Adrenal gland (tissue), 12 donors: Measurements from ENCODE around the gene HDAC4. TPM values are rescaled to one million over a fixed set of nuclear protein-coding genes. Genes with fewer than 3 reads are reported as not detected.
A peak's percentile ranks its signal among the peaks of the same experiment; 100 is the strongest.

ENCODE experiments used
- DNase-seq, 7 donors: peaks; one replicate each; pipeline ENCODE4 v3.0.0-alpha.2; 2019 to 2020
- H3K27ac ChIP-seq, 5 donors: fragments of 200-600 bp; sonication (generic) in 4 of 5; 1 replicate in 3 of 5; 2 replicates in 2 of 5; pipeline versions ENCODE4 v1.5.1 to v1.8.0; 2016 to 2020; ENCODE audit warnings: mild to moderate bottlenecking in 1 of 5
- H3K27me3 ChIP-seq: fragments of 200-600 bp; 2 replicates; pipeline ENCODE4 v1.8.0; 2021
- H3K36me3 ChIP-seq, 2 donors: fragments of 200-600 bp; replicated peaks in 1 of 2; 1 replicate in 1 of 2; 2 replicates in 1 of 2; pipeline versions ENCODE4 v1.5.1 to v1.8.0; 2018 to 2022
- H3K4me1 ChIP-seq, 2 donors: fragments of 200-600 bp; replicated peaks in 1 of 2; 1 replicate in 1 of 2; 2 replicates in 1 of 2; pipeline versions ENCODE4 v1.5.1 to v1.8.0; 2018 to 2021
- H3K4me3 ChIP-seq, 4 donors: fragments of 200-600 bp; sonication (generic) in 3 of 4; one replicate each; pipeline ENCODE4 v1.5.1; 2016 to 2018
- H3K9me3 ChIP-seq, 3 donors: fragments of 200-600 bp; sonication (generic) in 1 of 3; replicated peaks in 1 of 3; 1 replicate in 2 of 3; 2 replicates in 1 of 3; pipeline versions ENCODE4 v1.5.1 to v1.8.0; 2016 to 2021
- POLR2A ChIP-seq, 2 donors: fragments of 450-650 bp; IDR thresholded peaks; one replicate each; pipeline ENCODE4 v1.6.1; 2017; ENCODE audit warnings: antibody characterized with exemption in 2 of 2, mild to moderate bottlenecking in 2 of 2, moderate library complexity in 1 of 2
- WGBS, 4 donors: extraction: QIAGEN DNeasy Blood & Tissue Kit in 2 of 4; methylation state at CpG; one replicate each; pipeline versions ENCODE4 v1.1.5 to v1.1.7; 2013 to 2017; 5-methylcytosine and 5-hydroxymethylcytosine counted together
- intact Hi-C, 2 donors: fragments of 100-400 bp; cut with DNase I; formaldehyde crosslinking; loops; one replicate each; pipeline versions ENCODE4 v1.14.1 to v1.15.0; 2022 to 2023
- polyA plus RNA-seq, 3 donors: library from polyadenylated mRNA; stranded (reverse); fragments of 200-250 nt in 2 of 3; fragments of 350-450 nt in 1 of 3; fragmentation: Illumina TruSeq in 1 of 3; extraction: RNeasy Lipid Tissue Mini Kit (QIAGEN cat#74804) in 1 of 3; gene quantifications; one replicate each; pipeline ENCODE4 v1.2.3, GENCODE V29; 2013 to 2014
- total RNA-seq, 9 donors: library from RNA; depleted of rRNA in 4 of 9; stranded (reverse); fragments of >200 nt in 4 of 9; fragments of 120-200 nt in 1 of 9; fragmentation: NEBNext Ultra II Directional in 1 of 9; extraction: Animal tissue kit (Norgen Biotek cat#: 25700) in 1 of 9; gene quantifications; one replicate each; pipeline versions ENCODE4 v1.1.0 to v1.2.4, GENCODE V29; 2013 to 2023
- TF ChIP-seq, protein P1 (sequence below), 6 experiments: fragments of 450-650 bp in 4 of 6; fragments of 200-600 bp in 2 of 6; sonication (generic) in 1 of 6; IDR thresholded peaks; 1 replicate in 5 of 6; 2 replicates in 1 of 6; pipeline versions ENCODE4 v1.5.1 to v1.8.0; 2016 to 2021; ENCODE audit warnings: antibody characterized with exemption in 6 of 6, mild to moderate bottlenecking in 2 of 6, moderate library complexity in 1 of 6
- donor health status: healthy with polysubstance abuse.
- donor health status: Bipolar disorder and iron deficiency.
- donor health status: DM: yes; HTN: yes; CAD: no.
- donor health status: DM: no; HTN: no; CAD: no.
- donor health status: DM: no; HTN: no; CAD: no.
- donor health status: DM: yes; HTN: yes; CAD: no.

HDAC4 gene
- total and polyA plus RNA-seq, 12 donors, result 8.3 to 88.9 (median 28.7) TPM

GRCh38 chr2:239271471-239271870, 129.3 kb downstream of the HDAC4 start:
- H3K4me3 ChIP-seq, result no peak overlapping the region
- TF ChIP-seq, protein P1, sequence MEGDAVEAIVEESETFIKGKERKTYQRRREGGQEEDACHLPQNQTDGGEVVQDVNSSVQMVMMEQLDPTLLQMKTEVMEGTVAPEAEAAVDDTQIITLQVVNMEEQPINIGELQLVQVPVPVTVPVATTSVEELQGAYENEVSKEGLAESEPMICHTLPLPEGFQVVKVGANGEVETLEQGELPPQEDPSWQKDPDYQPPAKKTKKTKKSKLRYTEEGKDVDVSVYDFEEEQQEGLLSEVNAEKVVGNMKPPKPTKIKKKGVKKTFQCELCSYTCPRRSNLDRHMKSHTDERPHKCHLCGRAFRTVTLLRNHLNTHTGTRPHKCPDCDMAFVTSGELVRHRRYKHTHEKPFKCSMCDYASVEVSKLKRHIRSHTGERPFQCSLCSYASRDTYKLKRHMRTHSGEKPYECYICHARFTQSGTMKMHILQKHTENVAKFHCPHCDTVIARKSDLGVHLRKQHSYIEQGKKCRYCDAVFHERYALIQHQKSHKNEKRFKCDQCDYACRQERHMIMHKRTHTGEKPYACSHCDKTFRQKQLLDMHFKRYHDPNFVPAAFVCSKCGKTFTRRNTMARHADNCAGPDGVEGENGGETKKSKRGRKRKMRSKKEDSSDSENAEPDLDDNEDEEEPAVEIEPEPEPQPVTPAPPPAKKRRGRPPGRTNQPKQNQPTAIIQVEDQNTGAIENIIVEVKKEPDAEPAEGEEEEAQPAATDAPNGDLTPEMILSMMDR (IDR thresholded peaks at IDR 0.05), result no peak
- TF ChIP-seq POLR2A (IDR thresholded peaks at IDR 0.05), result no peak
- intact Hi-C loops, result no loop called here
- H3K36me3 ChIP-seq, result no peaks in the 10 kb centered on the region
- no peaks in the 10 kb centered on the region for H3K9me3 ChIP-seq
- peak in 4 of 7 donors; percentile 5 to 19 (median 12) for DNase-seq
- peaks cover 34 to 57% of the 10 kb centered on the region in 2 donors for H3K4me1 ChIP-seq
- no peaks in the 10 kb centered on the region for H3K27me3 ChIP-seq
- 87 to 91% (median 89%) methylated on average over 10 to 11 of the region's 11 CpGs for whole genome bisulfite sequencing, 4 donors
- no peak overlapping the region for H3K27ac ChIP-seq

DNA sequence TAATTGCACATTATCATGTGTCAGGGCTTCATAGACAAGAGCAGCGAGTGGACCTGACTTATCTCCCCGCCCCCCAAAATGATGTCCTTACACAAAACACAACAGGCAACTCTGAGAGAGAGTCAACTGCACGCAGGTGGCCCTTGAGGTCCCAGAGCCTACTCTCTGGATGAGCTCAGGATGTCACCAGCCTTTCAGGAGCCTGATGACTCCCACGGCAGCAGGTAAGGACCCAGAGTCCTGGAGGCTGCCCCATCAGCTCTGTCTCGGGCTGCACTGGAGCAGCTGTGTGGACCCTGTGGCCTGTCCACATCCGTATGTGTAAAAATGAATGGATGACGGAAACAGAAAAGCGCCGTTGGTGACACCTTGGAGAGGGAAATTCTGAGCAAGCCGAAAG, 130.9 kb downstream of the HDAC4 start:
- Histone ChIP-seq H3K27ac (no peak overlapping the region), H3K27me3 (no peaks in the 10 kb centered on the region), H3K4me3 (no peak overlapping the region), H3K9me3 (no peaks in the 10 kb centered on the region), H3K36me3 (no peaks in the 10 kb centered on the region), H3K4me1 (peaks cover 33 to 57% of the 10 kb centered on the region in 2 donors)
- DNase-seq, result peak in 5 of 7 donors; percentile 4 to 49 (median 15)
- intact Hi-C loops, result no loop called here
- WGBS, 4 donors, result 92 to 99% (median 95%) methylated on average over 9 to 10 of the region's 10 CpGs
- no peak for TF ChIP-seq POLR2A (IDR thresholded peaks at IDR 0.05)
- TF ChIP-seq, protein P1 (IDR thresholded peaks at IDR 0.05), result no peak

- no peaks in the 10 kb centered on the region for H3K27me3 ChIP-seq
- TF ChIP-seq POLR2A (IDR thresholded peaks at IDR 0.05), result no peak
- TF ChIP-seq, protein P1 (IDR thresholded peaks at IDR 0.05), result no peak
- H3K9me3 ChIP-seq, result no peaks in the 10 kb centered on the region
- no peaks in the 10 kb centered on the region for H3K36me3 ChIP-seq
- no peak overlapping the region for H3K27ac ChIP-seq
- intact Hi-C loops, result no loop called here
- H3K4me3 ChIP-seq, result no peak overlapping the region
- DNase-seq, result peak in 3 of 7 donors; percentile 6 to 18 (median 13)
- peaks cover 33 to 57% of the 10 kb centered on the region in 2 donors for H3K4me1 ChIP-seq
- 74 to 86% (median 81%) methylated on average over 10 of the region's 10 CpGs for WGBS, 4 donors
These were observed 131.5 kb downstream of the HDAC4 start for GRCh38 chr2:239269173-239269885.

DNA sequence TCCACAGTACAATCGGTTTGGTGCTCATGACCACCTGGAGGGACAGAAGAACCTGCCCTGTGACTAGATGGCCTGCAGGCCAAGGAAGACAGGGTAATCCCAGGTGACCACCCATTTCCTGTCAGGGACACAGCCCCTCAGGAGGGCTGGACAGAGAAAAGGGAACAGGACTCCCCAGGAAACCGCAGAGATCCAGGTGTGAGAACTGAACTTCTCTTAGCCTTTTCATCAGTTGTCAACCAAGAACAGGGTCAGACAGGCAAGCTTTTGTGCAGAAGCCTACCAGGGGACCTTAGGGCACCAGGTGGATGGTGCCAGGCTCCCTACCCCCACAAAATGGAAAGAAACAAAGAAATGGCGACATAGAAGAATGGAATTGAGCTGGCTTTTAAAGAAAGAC, 132.3 kb downstream of the HDAC4 start:
- peaks cover 39 to 57% of the 10 kb centered on the region in 2 donors for H3K4me1 ChIP-seq
- DNase-seq, result peak in 3 of 7 donors; percentile 11 to 17 (median 14)
- intact Hi-C loops, result no loop called here
- peak overlapping the region in 4 of 5 donors; percentile 26 to 91 (median 72) for H3K27ac ChIP-seq
- H3K4me3 ChIP-seq, result no peak overlapping the region
- H3K9me3 ChIP-seq, result no peaks in the 10 kb centered on the region
- H3K27me3 ChIP-seq, result no peaks in the 10 kb centered on the region
- no peak for TF ChIP-seq POLR2A (IDR thresholded peaks at IDR 0.05)
- TF ChIP-seq, protein P1 (IDR thresholded peaks at IDR 0.05), result no peak
- no peaks in the 10 kb centered on the region for H3K36me3 ChIP-seq
- WGBS, 4 donors, result 65 to 82% (median 70%) methylated on average over 3 of the region's 3 CpGs
